MG63 (cell line): ENCODE measurements around the gene SGCB. TPM values are rescaled to one million over a fixed set of nuclear protein-coding genes. Genes with fewer than 3 reads are reported as not detected.
"Not testable (repeated sequence)": the region's sequence is repeated elsewhere in the genome, so short reads cannot be mapped to it uniquely, and the experiment has no call there.

ENCODE experiments used
- DNase-seq: peaks from one replicate; pipeline ENCODE4 v3.0.0-alpha.2; 2020
- H3K27me3 ChIP-seq: fragments of 250-450 bp; sonication (Bioruptor Pico); 2 replicates; pipeline ENCODE4 v1.5.1; 2020; ENCODE audit warnings: mild to moderate bottlenecking, moderate library complexity
- H3K36me3 ChIP-seq: fragments of 250-450 bp; sonication (Bioruptor Pico); 2 replicates; pipeline ENCODE4 v1.5.1; 2020; ENCODE audit warnings: mild to moderate bottlenecking, moderate library complexity
- H3K4me3 ChIP-seq: fragments of 250-450 bp; sonication (Bioruptor Pico); 2 replicates; pipeline ENCODE4 v1.5.1; 2020; ENCODE audit warnings: mild to moderate bottlenecking, moderate library complexity
- H3K9me3 ChIP-seq: fragments of 250-450 bp; sonication (Bioruptor Pico); 2 replicates; pipeline ENCODE4 v1.5.1; 2020; ENCODE audit warnings: mild to moderate bottlenecking, moderate library complexity
- total RNA-seq: library from RNA; depleted of rRNA; stranded (reverse); fragments of >200 nt; shearing (Covaris generic); gene quantifications from 2 replicates; pipeline ENCODE4 v1.2.3, GENCODE V29; 2014; ENCODE audit warnings: low replicate concordance; rRNA removed

SGCB gene, protein sequence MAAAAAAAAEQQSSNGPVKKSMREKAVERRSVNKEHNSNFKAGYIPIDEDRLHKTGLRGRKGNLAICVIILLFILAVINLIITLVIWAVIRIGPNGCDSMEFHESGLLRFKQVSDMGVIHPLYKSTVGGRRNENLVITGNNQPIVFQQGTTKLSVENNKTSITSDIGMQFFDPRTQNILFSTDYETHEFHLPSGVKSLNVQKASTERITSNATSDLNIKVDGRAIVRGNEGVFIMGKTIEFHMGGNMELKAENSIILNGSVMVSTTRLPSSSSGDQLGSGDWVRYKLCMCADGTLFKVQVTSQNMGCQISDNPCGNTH
- total RNA-seq: 29.4 and 41.6 TPM in 2 replicates

DNA sequence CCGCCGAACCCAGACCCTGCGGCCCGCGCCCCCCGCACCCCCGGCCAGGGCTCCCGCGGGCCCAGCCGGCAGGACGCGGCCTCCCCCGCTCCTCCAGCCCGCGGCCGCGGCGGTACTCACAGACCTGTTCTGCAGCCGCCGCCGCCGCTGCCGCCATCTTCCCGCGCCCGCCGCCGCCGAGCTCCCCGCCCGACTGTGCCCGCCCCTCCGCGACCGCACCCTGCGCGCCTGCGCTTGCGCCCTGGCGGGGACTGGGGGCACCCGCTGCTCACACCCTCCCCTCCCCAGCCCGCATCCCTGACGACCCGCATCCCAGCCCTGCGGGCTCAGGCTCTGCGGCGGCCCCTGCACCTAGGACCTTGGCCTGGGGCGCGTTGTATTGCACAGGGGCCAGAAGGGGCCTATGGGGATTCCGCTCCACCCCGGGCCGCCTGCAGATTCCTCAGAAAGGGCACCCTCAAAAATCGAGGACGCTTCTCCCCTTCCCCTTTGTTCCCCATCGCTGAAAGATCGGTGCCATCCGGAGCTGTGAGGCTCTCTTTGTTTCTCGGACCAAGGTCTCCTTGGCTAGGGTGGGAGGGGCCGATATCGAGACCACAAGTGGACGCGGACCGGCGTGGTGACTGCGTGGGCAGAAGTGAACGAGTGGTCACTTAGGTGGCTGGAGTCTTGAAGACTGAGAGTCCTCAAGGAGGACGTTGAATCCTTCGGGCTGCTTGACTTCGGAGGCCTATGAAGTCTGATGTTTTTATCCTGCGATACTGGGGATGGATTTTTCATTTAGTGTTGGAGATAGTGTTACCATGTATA, at the start of gene SGCB:
Gene SGCB, minus strand, starts transcription at position 197 of the 810 bp plus-strand sequence. Its CDS starts 40 bp downstream, at position 157.
- peak; percentile 94 for DNase-seq
- peaks cover 21% of the 10 kb centered on the region for H3K36me3 ChIP-seq
- H3K9me3 ChIP-seq: no peaks in the 10 kb centered on the region
- H3K4me3 ChIP-seq: peak within 1 kb of the TSS; percentile 87
- H3K27me3 ChIP-seq: peaks cover 20% of the 10 kb centered on the region

DNA sequence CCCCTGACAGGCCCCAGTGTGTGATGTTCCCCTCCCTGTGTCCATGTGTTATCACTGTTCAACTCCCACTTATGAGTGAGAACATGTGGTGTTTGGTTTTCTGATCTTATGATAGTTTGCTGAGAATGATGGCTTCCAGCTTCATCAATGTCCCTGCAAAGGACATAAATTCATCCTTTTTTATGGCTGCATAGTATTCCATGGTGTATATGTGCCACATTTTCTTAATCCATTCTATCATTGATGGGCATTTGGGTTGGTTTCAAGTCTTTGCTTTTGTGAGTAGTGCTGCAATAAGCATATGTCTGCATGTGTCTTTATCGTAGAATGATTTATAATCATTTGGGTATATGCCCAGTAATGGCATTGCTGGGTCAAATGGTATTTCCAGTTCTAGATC, 48.3 kb upstream of the SGCB start:
- H3K36me3 ChIP-seq, H3K4me3 ChIP-seq, H3K9me3 ChIP-seq, DNase-seq: not testable (repeated sequence)
- peaks cover 55% of the 10 kb centered on the region for H3K27me3 ChIP-seq

DNA sequence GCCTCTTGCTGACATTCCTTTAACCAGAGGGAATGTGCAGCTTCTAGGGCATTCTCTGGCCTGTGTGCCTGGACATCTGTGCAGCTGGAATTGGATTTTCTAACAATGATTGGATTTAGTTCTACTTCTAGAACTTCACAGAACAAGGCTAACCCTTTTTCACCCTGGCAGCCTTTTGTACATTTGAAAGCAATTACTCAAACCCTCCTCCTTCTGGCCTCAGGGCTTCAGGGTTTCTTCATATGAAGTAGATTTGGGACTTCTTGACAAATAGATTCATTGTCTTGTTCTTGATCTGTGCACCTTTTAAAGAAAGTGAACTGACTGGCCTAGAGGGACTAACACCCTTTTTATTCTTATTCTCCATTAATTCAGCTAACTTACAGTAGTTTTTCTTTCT, 43.1 kb upstream of the SGCB start:
- peaks cover 52% of the 10 kb centered on the region for H3K27me3 ChIP-seq
- H3K9me3 ChIP-seq: peaks cover under 1% of the 10 kb centered on the region
- H3K4me3 ChIP-seq: no peak overlapping the region
- H3K36me3 ChIP-seq: no peaks in the 10 kb centered on the region
- DNase-seq: no peak

DNA sequence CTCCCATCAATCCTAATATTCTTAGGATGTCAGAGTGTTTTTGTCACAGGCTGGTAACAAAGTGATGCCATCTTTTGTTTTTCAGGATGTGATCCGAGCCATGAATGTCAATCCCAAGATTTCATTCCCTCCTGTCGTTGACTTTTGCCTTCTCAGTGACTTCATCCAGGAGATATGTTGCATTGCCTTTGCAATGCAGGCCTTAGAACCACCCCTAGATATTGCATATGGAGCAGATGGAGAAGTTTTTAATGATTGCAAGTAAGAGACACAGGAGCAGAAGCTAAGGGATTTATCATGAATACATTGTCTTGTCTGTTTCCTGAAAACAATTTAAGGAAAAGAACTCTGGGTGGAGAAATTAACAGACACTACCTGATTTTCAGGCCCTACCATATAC, 41.6 kb upstream of the SGCB start:
- Histone ChIP-seq H3K27me3 (peaks cover 46% of the 10 kb centered on the region), H3K9me3 (no peaks in the 10 kb centered on the region), H3K36me3 (no peaks in the 10 kb centered on the region), H3K4me3 (no peak overlapping the region)
- no peak for DNase-seq

DNA sequence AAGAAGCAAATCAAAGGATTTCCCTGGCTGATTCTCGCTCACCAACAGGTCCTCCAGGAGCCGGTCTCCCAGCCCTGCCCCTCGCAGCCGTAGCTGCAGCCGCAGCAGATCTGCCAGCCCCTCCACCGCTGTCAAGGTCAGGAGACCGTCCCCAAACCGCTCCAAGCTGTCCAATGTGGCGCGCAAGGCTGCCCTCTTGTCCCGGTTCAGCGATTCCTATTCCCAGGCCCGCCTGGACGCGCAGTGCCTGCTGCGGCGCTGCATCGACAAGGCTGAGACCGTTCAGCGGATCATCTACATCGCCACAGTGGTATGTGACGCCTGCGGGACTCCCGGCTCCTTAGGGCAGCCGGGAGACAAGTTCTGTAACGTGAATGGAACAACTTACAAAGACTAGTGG, 38.6 kb upstream of the SGCB start:
- no peak for DNase-seq
- no peaks in the 10 kb centered on the region for H3K9me3 ChIP-seq
- H3K36me3 ChIP-seq: no peaks in the 10 kb centered on the region
- peaks cover 36% of the 10 kb centered on the region for H3K27me3 ChIP-seq
- H3K4me3 ChIP-seq: no peak overlapping the region

DNA sequence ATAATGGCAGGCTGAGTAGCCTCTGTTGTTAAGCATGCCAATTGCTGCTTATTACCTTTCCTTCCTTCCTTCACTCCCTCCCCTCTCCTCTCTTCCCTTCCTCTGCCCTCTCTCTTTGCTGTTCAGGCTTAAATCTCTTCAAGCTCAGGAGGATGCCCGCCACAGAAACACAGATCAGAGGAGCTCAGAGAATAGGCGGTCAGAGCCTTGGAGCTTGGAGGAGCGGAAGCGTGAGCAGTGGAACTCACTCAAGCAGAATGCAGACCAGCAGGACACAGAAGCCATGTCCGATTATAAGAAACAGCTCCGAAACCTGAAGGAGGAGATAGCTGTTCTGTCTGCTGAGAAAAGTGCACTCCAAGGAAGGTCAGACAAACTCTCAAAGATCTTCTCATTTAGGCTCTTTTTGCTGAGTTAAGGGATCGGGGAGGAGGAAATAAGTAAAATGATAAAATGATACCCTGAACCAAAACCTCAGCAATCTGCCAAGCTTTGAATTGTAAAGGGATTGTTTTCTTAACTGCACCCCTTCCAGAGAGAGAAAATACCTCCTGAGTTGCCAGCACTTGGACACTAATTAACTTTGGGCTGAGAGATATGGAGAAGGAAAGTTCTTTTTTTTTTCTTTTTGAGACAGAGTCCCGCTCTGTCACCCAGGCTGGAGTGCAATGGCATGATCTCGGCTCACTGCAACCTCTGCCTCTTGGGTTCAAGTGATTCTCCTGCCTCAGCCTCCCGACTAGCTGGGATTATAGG, 33.9 kb upstream of the SGCB start:
- Histone ChIP-seq H3K4me3 (no peak overlapping the region), H3K9me3 (peaks cover 2% of the 10 kb centered on the region; the same call in 1 of the 2 replicates), H3K36me3 (no peaks in the 10 kb centered on the region), H3K27me3 (peaks cover 55% of the 10 kb centered on the region)
- no peak for DNase-seq

DNA sequence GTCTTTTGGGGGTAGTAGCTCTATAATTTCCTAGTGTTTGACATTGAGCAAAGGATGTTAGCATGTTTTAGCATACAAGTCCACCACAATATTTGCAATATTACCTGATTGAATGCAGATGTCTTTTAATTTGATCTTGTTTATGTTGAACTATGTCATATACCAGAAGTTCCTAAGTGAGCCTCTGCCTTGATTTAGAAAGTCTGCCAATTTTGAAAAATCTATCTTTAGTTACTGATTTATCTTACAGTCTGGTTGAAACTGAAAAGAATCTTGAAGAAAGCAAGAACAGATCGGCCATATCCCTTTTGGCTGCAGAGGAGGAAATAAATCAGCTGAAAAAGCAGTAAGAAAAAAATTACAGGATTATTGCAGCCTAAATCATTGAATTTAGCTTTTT, 31.5 kb upstream of the SGCB start:
- DNase-seq: no peak

DNA sequence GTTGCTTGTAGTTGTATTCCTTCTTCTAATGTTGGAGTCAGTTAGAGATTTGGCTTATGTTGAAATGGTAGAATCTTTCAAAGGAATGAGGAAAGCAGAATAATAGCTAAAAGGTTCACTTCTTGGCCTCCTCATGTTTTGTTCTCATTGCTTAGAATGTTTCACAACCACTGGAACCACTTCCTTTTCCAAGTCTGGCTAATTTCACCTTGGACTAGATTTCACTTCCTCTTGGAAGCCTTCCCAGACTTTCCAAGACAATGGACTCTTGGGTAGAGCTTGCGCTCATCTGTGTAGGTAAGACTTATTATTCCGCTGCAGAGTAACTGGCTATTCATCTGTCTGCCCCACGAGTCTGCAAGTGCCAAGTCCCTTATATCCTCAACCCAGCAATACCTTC, 21.3 kb upstream of the SGCB start:
- Histone ChIP-seq H3K36me3 (no peaks in the 10 kb centered on the region), H3K9me3 (no peaks in the 10 kb centered on the region), H3K27me3 (peaks cover 23% of the 10 kb centered on the region), H3K4me3 (no peak overlapping the region)
- no peak for DNase-seq

More for the DNA sequence above, 31.5 kb upstream of the SGCB start:
- Histone ChIP-seq H3K36me3 (no peaks in the 10 kb centered on the region), H3K4me3 (no peak overlapping the region), H3K9me3 (peaks cover 3% of the 10 kb centered on the region; the same call in 1 of the 2 replicates), H3K27me3 (peaks cover 68% of the 10 kb centered on the region)

DNA sequence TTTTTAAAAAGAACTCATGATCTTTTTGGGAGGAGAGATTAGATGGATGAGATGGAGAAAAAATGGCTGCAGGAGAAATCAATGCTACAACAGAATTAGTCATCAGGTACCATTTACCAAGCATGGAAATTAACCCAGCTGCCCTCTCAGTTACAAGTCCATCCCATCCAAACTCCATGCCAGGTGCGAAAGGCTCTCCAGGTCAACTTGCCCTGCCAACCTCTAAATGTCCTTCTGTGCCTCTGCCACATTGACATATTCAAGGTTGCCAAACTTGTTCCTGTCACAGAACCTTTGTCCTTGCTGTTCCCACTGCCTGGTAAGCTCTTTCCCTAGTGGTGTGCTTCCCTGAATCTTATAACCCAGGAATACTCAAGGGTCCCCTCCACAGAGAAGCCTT, 20.2 kb upstream of the SGCB start:
- no peak overlapping the region for H3K4me3 ChIP-seq
- no peak for DNase-seq
- no peaks in the 10 kb centered on the region for H3K36me3 ChIP-seq
- peaks cover 20% of the 10 kb centered on the region for H3K27me3 ChIP-seq
- H3K9me3 ChIP-seq: no peaks in the 10 kb centered on the region

DNA sequence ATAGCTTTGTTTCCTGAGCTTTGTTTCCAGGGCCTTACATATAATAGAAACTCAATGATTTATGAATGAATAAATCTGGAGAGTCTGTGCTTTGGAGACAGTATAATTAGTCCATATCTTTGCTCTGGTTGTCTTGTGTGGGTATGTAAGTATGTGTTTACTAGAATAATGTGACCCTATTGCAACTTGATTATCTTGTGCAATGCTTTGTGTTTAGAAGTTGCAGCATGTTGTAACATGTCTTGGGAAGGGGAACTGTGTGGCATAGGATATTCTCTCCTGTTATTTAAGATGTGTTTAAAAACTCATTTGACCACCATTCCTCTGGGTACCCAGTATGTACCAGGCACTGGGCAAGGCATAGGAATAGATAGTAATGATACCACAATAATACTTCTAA, 19.1 kb upstream of the SGCB start:
- no peaks in the 10 kb centered on the region for H3K36me3 ChIP-seq
- H3K4me3 ChIP-seq: no peak overlapping the region
- no peak for DNase-seq
- H3K9me3 ChIP-seq: no peaks in the 10 kb centered on the region
- H3K27me3 ChIP-seq: peaks cover 22% of the 10 kb centered on the region

DNA sequence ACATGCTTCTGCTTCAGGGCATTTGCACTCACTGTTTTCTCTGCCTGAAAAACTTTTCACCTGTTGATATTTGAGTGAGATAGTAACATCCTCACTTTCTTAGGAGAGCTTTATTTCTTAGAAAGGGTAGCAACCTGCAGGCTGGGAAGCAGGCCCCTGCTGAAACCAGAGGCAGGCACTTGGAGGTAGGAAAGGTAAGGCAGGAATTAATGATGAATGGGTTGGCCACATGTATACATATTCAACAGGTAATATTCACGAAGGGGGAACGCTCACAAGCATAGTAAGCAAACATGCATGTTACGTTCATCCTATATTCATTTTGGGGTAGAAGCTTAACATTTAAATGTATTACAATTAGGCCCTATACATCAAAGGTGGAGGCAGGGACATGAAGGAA, 16.2 kb upstream of the SGCB start:
- H3K4me3 ChIP-seq: no peak overlapping the region
- H3K36me3 ChIP-seq: no peaks in the 10 kb centered on the region
- peaks cover 5% of the 10 kb centered on the region; the same call in 1 of the 2 replicates for H3K9me3 ChIP-seq
- no peak for DNase-seq
- peaks cover 42% of the 10 kb centered on the region for H3K27me3 ChIP-seq

DNA sequence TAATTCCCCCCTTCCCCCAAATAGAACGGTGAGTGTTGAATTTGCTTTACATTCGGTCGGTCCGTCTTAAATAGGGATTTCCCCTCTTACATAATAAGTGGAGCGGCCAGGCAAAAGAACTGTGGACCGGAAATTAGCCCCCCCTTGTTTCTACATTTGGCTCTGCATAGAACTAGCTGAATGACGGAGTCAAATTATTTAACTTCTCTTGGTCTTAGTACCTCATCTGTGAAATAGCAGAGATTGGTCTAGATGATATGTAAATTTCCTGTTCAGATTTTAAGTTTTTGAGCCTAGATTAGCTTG, 14.3 kb upstream of the SGCB start:
- no peak overlapping the region for H3K4me3 ChIP-seq
- DNase-seq: no peak
- peaks cover 5% of the 10 kb centered on the region; the same call in 1 of the 2 replicates for H3K9me3 ChIP-seq
- H3K27me3 ChIP-seq: peaks cover 45% of the 10 kb centered on the region
- no peaks in the 10 kb centered on the region for H3K36me3 ChIP-seq

DNA sequence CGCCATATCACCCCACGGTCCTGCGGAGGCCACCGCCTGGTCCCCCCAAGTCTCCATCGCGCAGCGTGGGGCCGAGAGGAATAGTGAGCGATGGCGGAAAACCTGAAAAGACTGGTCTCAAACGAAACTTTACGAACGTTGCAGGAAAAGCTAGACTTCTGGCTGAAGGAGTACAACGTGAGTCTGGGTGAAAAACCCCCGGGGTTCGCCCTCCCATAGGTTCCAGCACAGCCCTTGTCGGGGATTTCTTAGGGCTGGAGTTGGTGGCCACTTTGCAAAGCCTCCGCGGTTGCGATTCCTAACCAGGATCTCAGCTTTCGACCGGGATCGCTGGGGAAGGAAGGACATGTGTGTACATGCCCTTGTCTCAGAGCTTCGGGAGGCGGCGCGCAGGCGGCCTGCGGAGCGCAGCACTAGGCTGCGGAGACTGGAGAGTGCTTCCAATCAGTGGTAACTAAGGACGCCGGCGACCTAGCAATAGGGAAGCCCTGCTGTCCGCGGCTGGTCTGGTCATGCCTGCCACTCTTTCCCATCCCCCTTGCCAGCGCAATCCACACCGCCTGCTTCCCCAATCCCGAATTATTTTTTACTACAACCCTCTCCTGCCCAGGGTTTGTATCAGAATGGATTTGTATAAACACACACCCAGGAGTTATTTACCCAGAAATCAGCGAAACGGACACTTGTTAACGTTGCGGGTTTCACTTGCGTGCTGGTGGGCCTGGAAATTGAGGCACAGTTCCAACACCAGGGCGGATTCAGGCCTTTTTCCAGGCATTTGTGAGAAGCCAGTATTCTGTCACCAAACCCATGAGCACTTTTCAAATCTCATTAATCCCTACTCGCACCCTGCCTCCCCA, 13.7 kb upstream of the SGCB start:
- Histone ChIP-seq H3K4me3 (peak overlapping the region; percentile 30), H3K9me3 (peaks cover 5% of the 10 kb centered on the region; the same call in 1 of the 2 replicates), H3K36me3 (no peaks in the 10 kb centered on the region), H3K27me3 (peaks cover 49% of the 10 kb centered on the region)
- DNase-seq: peak; percentile 14

DNA sequence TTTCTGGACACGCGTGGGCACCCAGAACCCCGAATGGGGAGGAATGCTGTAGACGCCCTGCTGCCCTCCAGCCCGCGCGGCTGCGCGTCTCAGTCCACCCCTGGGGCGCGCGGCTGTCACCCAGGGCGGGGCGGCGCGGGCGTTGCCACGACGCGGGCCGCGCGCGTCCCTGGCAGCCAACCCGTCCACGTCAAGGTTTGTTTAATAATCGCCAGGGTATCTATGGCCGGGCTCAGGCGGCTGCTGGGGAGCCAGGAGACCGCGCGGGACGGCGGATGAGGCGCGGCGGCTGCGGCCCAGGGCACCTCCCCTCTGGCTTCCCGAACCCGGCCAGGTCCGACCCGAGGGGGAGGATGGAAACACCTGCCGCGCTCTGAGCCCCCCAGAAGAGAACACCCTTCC, 13.1 kb upstream of the SGCB start, which contains the start of gene SPATA18:
Gene SPATA18, plus strand, starts transcription at position 92 of the 402 bp plus-strand sequence. CDS start 401 bp downstream, outside the sequence.
- H3K9me3 ChIP-seq: peaks cover 5% of the 10 kb centered on the region; the same call in 1 of the 2 replicates
- peak; percentile 55 for DNase-seq
- H3K36me3 ChIP-seq: no peaks in the 10 kb centered on the region
- peak within 1 kb of the TSS; percentile 30 for H3K4me3 ChIP-seq
- H3K27me3 ChIP-seq: peaks cover 53% of the 10 kb centered on the region

DNA sequence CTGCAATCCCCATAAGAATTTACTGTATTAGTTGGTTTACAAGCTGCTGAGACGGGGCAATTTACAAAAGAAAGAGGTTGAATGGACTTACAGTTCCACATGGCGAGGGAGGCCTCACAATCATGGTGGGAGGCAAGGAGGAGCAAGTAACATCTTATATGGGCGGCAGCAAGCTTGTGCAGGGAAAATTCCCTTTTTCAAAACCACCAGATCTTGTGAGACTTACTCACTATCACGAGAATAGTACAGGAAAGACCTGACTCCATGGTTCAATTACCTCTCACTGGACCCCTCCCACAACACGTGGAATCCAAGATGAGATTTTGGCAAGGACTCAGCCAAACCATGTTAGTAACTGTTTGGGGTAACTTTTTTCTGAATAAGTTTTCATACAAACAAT, 11.2 kb upstream of the SGCB start:
- no peak for DNase-seq
- Histone ChIP-seq H3K4me3 (no peak overlapping the region), H3K27me3 (peaks cover 53% of the 10 kb centered on the region), H3K36me3 (no peaks in the 10 kb centered on the region), H3K9me3 (peaks cover 5% of the 10 kb centered on the region; the same call in 1 of the 2 replicates)

DNA sequence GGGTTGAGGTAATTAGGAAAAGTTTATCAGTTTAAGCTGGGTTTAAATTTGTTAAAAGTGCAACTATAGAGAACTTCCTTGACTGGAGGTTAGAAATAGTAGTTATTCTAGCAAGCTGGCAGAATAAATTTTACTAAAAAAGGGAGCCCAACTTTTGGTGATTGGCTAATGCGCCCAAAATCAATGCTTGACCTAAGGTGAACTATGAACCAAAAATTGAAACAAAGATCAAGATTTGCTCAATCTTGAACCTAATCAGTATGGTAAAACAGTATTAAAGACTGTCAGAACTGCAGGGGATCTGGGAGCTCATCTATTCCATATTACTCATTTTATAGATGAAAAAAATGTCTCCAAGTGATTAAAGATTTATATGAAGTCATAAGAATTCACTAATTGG, 6.9 kb upstream of the SGCB start:
- Histone ChIP-seq H3K36me3 (no peaks in the 10 kb centered on the region), H3K27me3 (peaks cover 33% of the 10 kb centered on the region), H3K9me3 (no peaks in the 10 kb centered on the region), H3K4me3 (no peak overlapping the region)
- DNase-seq: no peak
